RWPE2 (cell line): ENCODE data around the gene RRH.

ENCODE experiments used
- ATAC-seq: fragments of 200-7000 bp; cut with Tn5 transposase; 3 replicates; pipeline ENCODE4 v1.9.1; 2021; ENCODE audit warnings: low read depth
- DNase-seq: peaks from one replicate; pipeline ENCODE4 v3.0.0-alpha.2; 2020; ENCODE audit warnings: low spot score
- H3K27ac ChIP-seq: fragments of 450-650 bp; 2 replicates; pipeline ENCODE4 v1.5.1; 2017; ENCODE audit warnings: mild to moderate bottlenecking; ENCODE audit not compliant: poor library complexity, severe bottlenecking
- H3K27me3 ChIP-seq: fragments of 250-450 bp; sonication (Bioruptor Pico); 2 replicates; pipeline ENCODE4 v1.5.1; 2021; ENCODE audit warnings: mild to moderate bottlenecking, moderate library complexity; ENCODE audit not compliant: insufficient read depth, poor library complexity, severe bottlenecking
- H3K36me3 ChIP-seq: fragments of 250-450 bp; sonication (Bioruptor Pico); 2 replicates; pipeline ENCODE4 v1.5.1; 2020; ENCODE audit warnings: low read depth, mild to moderate bottlenecking, moderate library complexity
- H3K4me1 ChIP-seq: fragments of 250-450 bp; sonication (Bioruptor Pico); 2 replicates; pipeline ENCODE4 v1.5.1; 2021; ENCODE audit warnings: mild to moderate bottlenecking, moderate library complexity; ENCODE audit not compliant: insufficient read depth, poor library complexity, severe bottlenecking
- H3K4me3 ChIP-seq: fragments of 250-450 bp; sonication (Bioruptor Pico); 2 replicates; pipeline ENCODE4 v1.5.1; 2021; ENCODE audit warnings: mild to moderate bottlenecking, moderate library complexity; ENCODE audit not compliant: severe bottlenecking
- H3K9me3 ChIP-seq: fragments of 250-450 bp; sonication (Bioruptor Pico); 2 replicates; pipeline ENCODE4 v1.5.1; 2021; ENCODE audit warnings: mild to moderate bottlenecking, moderate library complexity; ENCODE audit not compliant: severe bottlenecking
- TF ChIP-seq, protein P1 (sequence below): fragments of 450-650 bp; IDR thresholded peaks from one replicate; pipeline ENCODE4 v1.5.1; 2017; ENCODE audit warnings: mild to moderate bottlenecking, moderate library complexity; ENCODE audit not compliant: poor library complexity, severe bottlenecking

The RRH gene

DNA sequence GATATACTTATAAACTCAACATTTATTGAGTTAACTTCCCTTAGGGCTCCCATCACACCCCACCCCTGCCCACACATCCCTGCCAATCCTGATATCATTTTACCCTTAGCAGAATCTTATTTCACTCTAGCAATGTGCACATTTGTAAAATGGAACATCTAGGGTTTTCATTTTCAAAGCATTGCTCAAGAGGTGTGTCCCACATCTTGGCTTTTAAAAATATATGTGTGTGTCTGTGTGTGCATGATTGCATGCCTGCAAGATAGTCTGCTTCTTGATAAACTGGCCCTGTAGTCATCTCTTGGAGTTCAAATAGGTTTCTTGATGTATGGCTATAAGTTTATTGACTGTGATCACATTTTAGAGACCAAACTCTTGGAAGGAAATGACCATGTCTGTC is 58.5 kb downstream of the RRH start:
- no peak for DNase-seq
- TF ChIP-seq, protein P1, sequence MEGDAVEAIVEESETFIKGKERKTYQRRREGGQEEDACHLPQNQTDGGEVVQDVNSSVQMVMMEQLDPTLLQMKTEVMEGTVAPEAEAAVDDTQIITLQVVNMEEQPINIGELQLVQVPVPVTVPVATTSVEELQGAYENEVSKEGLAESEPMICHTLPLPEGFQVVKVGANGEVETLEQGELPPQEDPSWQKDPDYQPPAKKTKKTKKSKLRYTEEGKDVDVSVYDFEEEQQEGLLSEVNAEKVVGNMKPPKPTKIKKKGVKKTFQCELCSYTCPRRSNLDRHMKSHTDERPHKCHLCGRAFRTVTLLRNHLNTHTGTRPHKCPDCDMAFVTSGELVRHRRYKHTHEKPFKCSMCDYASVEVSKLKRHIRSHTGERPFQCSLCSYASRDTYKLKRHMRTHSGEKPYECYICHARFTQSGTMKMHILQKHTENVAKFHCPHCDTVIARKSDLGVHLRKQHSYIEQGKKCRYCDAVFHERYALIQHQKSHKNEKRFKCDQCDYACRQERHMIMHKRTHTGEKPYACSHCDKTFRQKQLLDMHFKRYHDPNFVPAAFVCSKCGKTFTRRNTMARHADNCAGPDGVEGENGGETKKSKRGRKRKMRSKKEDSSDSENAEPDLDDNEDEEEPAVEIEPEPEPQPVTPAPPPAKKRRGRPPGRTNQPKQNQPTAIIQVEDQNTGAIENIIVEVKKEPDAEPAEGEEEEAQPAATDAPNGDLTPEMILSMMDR = no peak
- ATAC-seq = no peak
- no peaks in the 10 kb centered on the region for H3K27me3 ChIP-seq
- no peak overlapping the region for H3K4me3 ChIP-seq
- no peaks in the 10 kb centered on the region for H3K4me1 ChIP-seq
- H3K36me3 ChIP-seq = no peaks in the 10 kb centered on the region
- H3K27ac ChIP-seq = no peak overlapping the region
- H3K9me3 ChIP-seq = no peaks in the 10 kb centered on the region

DNA sequence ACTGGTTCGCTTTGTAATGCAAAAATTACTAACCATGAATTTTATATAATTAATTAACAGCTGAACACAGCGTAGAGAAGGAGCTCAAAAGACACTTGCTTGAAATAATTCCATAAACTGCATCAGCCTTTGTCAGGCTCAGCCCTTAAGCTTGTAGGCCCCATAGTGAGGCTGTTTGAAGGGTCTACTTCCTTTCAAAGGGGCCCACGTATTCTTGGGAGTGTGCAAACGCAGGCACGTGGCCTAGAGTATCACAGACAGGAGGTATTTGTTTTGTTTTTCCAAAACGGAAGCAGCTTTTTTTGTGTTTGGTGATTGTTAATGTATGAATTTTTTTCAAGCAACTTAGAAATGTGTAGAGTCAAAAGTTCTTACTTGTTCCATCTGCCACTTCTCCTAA is 59.3 kb downstream of the RRH start:
- DNase-seq (no peak), ATAC-seq (no peak)
- TF ChIP-seq, protein P1 = no peak
- no peaks in the 10 kb centered on the region for H3K36me3 ChIP-seq
- no peak overlapping the region for H3K27ac ChIP-seq
- H3K9me3 ChIP-seq = no peaks in the 10 kb centered on the region
- no peaks in the 10 kb centered on the region for H3K27me3 ChIP-seq
- H3K4me3 ChIP-seq = no peak overlapping the region
- H3K4me1 ChIP-seq = no peaks in the 10 kb centered on the region

- no peak for ATAC-seq
- Histone ChIP-seq H3K27ac (no peak overlapping the region), H3K36me3 (no peaks in the 10 kb centered on the region), H3K27me3 (no peaks in the 10 kb centered on the region), H3K4me3 (no peak overlapping the region), H3K4me1 (no peaks in the 10 kb centered on the region), H3K9me3 (no peaks in the 10 kb centered on the region)
- TF ChIP-seq, protein P1 = no peak
- DNase-seq = no peak
Observed at GRCh38 chr4:109890076-109890475, 62.3 kb downstream of the RRH start.
